ENCODE data around the gene LYPD6B.
"Not testable (repeated sequence)": the region's sequence is repeated elsewhere in the genome, so short reads cannot be mapped to it uniquely, and the experiment has no call there.

LYPD6B gene

GRCh38 chr2:149213764-149214493, 175.4 kb downstream of the LYPD6B start:
- DNase-seq = no peak
- ATAC-seq = no peak

GRCh38 chr2:149218497-149218896, 180.0 kb downstream of the LYPD6B start:
- no peak for DNase-seq
- ATAC-seq = no peak

- no peak for ATAC-seq
- DNase-seq = no peak
These were observed 181.4 kb downstream of the LYPD6B start for GRCh38 chr2:149219856-149220255.

- no peak for DNase-seq
These were observed 182.5 kb downstream of the LYPD6B start for GRCh38 chr2:149221002-149221401.

DNA sequence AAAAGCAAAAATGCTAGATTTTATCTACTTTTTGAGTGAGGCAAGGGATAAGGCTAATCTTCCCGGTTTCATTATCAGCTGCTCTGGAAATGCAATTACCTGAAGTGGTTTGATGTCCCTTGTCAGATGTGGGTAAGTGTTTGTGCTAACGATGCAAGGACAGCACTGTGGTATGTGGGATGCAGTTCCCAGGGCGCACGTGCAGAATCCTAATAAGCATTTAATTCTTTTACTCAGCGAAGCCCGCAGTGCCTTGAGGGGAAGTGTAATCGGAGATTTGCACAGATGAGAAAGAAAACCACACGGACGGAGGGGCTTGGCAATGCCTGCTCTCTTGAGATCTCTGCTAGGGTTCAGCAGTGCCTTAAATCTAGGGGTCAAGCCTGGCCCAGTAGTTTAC, 183.4 kb downstream of the LYPD6B start:
- DNase-seq = no peak

More at GRCh38 chr2:149221002-149221401, 182.5 kb downstream of the LYPD6B start:
- no peak for ATAC-seq

GRCh38 chr2:149223472-149224095, 185.1 kb downstream of the LYPD6B start:
- ATAC-seq (no peak), DNase-seq (no peak)

More for the DNA sequence above, 183.4 kb downstream of the LYPD6B start:
- ATAC-seq = no peak

DNA sequence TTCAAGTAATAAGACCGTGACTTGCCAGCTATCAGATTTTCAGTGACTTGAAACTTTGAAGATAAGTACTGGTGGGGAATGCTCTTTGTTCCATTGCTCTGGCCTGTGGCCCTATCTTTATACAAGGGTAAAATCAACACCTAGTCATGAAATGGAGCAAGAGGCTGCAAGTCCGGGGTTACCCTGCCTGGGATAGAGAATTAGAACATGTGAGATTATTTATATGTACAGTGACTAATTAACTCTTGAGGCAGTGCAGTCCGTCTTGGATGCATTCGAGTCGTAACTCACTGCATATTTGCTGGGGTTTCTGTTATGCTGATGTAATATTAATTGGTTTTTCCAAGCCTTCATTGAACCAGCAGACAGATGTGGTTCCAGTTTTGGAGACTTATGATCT, 186.0 kb downstream of the LYPD6B start:
- no peak for ATAC-seq
- DNase-seq = no peak

- no peak for ATAC-seq
- DNase-seq = no peak
These were observed 186.9 kb downstream of the LYPD6B start for GRCh38 chr2:149225446-149225845.

GRCh38 chr2:149226790-149227189, 188.3 kb downstream of the LYPD6B start:
- ATAC-seq = no peak

DNA sequence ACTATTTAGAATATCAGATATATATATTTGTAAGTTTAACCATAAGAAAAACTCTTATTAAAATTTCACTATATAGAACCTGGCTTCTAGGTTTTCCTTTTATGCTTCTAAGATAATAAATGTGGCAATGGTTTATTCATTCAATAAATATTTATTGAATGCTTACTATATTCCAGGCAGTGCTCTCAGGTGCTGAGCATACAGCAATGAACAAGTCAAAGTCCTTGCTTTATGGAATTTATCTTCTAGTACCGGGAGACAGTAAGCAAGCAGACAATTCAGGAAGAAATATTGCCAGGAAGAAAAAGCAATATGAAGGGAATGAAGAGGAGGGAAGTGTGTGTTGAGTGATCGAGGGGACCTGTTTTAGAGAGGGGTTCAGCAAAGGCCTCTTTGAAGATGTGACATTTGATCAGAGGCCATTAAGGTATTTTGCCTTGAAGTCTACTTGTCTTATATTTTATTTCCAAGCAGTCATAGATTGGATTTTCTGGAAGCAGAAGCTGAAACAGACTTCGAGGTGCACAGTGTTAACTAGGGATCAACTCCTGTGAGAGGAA, 197.4 kb downstream of the LYPD6B start:
- DNase-seq = no peak
- ATAC-seq = no peak

More at GRCh38 chr2:149226790-149227189, 188.3 kb downstream of the LYPD6B start:
- no peak for DNase-seq

GRCh38 chr2:149236410-149236809, 197.9 kb downstream of the LYPD6B start:
- DNase-seq (no peak), ATAC-seq (no peak)

GRCh38 chr2:149246186-149246585, 207.7 kb downstream of the LYPD6B start:
- no peak for ATAC-seq
- no peak for DNase-seq

GRCh38 chr2:149251436-149251835, 212.9 kb downstream of the LYPD6B start:
- DNase-seq, ATAC-seq: not testable (repeated sequence)

DNA sequence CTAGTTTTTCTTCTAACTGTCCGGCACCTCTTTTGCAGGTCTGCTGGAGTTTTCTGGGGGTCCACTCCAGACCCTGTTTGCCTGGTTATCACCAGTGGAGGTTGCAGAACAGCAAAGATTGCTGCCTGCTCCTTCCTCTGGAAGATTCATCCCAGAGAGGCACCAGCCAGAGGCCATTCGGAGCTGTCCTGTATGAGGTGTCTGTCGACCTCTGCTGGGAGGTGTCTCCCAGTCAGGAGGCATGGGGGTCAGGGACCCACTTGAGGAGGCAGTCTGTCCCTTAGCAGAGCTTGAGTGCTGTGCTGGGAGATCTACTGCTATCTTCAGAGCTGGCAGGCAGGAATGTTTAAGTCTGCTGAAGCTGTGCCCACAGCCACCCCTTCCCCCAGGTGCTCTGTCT, 218.4 kb downstream of the LYPD6B start:
- not testable (repeated sequence) for ATAC-seq, DNase-seq

DNA sequence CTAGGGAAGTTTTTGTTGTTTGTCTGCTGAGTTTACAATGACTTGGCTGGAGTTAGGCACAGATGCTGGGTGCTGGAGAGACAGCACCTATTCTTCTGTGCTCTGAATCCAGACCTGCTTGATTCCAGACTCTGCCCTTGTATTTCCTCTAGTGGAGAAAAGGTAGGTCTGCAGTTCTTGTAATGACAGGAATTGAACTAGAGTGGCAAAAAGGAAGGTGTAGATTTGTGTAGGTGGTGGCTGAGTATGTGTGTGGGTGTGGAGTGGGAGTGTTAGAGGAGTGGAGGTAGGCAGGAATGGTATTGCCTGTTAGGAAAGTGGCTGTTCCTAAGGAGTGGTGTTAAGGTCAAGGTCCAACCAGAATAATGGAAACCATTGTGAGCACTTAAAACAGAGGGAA, 220.0 kb downstream of the LYPD6B start:
- ATAC-seq (no peak), DNase-seq (no peak)

DNA sequence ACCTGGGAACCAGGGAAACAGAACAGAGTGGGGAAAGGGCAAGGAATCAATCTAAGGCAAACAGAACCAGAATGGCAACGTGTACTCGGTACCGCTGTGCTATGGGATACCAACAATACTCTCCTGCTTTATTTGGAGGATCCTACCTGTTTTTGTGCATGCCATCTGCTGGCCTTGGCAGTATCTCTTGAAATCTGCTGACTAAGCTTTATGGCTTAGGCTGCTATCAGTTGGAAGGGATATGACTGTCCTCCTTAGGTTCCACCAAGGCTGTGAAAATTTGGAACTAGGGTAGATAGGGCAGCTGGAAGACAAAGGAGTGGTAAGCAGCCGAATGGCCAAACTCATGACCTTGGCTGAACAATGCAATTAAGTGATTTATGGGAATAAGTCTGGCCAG, 220.6 kb downstream of the LYPD6B start:
- DNase-seq (no peak), ATAC-seq (no peak)

- no peak for DNase-seq
- ATAC-seq = no peak
These were observed 223.2 kb downstream of the LYPD6B start for GRCh38 chr2:149261692-149262091.

Data from stimulated activated naive CD8-positive, alpha-beta T cell treated with anti-CD3 and anti-CD28 coated beads, Interleukin-15, Interleukin-2, amounts not matched to agents 100 U/mL and 50 U/mL, for 24 hours (primary cell).